HUES48 (cell line): Measurements from ENCODE around the gene MCF2L2.

ENCODE experiments used
- H3K27ac ChIP-seq: one replicate; pipeline ENCODE4 v1.7.0; 2013; ENCODE audit warnings: low read depth, low read length, inconsistent platforms
- H3K27me3 ChIP-seq: 2 replicates; pipeline ENCODE4 v1.6.1; 2013; ENCODE audit warnings: mild to moderate bottlenecking, low read length; ENCODE audit not compliant: control insufficient read depth, insufficient read depth
- H3K36me3 ChIP-seq: 2 replicates; pipeline ENCODE4 v1.6.1; 2013; ENCODE audit warnings: low read length; ENCODE audit not compliant: control insufficient read depth, insufficient read depth
- H3K4me1 ChIP-seq: 2 replicates; pipeline ENCODE4 v1.6.1; 2013; ENCODE audit warnings: mild to moderate bottlenecking, low read length; ENCODE audit not compliant: control insufficient read depth, insufficient read depth
- H3K4me3 ChIP-seq: 2 replicates; pipeline ENCODE4 v1.5.1; 2013; ENCODE audit warnings: mild to moderate bottlenecking, low read depth, low read length
- H3K9ac ChIP-seq: 2 replicates; pipeline ENCODE4 v1.6.1; 2013; ENCODE audit warnings: mild to moderate bottlenecking, low read depth, low read length, moderate library complexity
- H3K9me3 ChIP-seq: 2 replicates; pipeline ENCODE4 v1.6.1; 2013; ENCODE audit warnings: low read length; ENCODE audit not compliant: control insufficient read depth, insufficient read depth

Gene MCF2L2

DNA sequence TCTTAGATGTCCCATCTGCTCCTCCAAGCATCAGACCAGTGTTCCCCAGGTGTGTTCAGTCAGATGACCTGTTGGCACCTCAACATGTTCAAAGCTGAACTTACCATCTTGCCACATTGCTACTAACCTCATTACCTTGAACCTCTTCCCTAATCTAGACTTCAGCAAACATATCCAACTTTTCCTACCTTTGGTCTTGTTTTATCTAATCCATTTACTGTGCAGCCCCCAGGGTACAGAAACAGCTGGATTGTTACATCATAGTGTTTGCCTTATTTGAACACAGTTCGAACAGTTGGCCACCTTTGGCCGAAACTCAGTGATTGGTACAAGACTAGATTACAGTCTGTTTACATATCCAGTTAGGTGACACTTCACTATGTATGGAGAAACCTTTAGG is 36.1 kb upstream of the MCF2L2 start:
- Histone ChIP-seq H3K27me3 (no peaks in the 10 kb centered on the region), H3K4me1 (peaks cover 6% of the 10 kb centered on the region; the same call in 1 of the 2 replicates), H3K4me3 (no peak overlapping the region), H3K9me3 (no peaks in the 10 kb centered on the region; the same call in 1 of the 2 replicates), H3K9ac (no peak overlapping the region), H3K36me3 (no peaks in the 10 kb centered on the region), H3K27ac (no peak overlapping the region)

DNA sequence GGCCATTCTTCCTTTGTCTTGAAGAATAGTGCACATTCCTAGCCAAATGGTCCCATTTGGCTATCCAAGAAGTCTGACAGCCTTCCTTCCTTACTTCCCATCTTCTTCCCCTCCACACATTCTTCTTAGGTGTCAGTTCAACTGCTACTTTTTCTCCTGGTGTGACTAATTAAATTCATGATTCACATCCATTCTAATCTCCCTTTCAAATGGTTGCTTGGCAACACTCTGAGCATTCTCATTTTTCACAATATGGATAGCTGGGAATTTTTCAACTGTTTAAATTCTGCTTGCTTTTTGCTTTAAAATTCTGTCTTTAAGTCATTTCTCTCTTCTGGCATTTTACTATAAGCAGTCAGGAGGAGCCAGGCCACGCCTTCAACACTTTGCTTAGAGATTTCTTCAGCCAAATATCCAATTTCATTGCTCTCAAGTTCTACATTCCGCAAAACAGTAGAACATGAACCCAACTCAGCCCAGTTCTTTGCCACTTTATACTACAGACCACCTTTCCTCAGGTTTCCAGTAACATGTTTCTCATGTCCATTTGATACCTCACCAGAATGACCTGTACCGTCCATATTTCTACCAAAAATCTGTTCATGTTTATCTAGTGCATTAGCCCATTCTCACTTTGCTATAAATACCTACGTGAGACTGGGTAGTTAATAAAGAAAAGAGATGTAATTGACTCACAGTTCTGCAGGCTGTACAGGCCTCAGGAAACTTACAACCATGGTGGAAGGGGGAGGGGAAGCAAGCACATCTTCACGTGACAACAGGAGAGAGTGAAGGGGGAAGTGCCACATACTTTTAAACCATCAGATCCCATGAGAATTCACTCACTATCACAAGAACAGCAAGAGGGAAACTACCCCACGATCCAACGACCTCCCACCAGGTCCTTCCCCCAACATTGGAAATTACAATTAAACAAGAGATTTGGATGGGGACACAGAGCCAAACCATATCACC is 31.9 kb upstream of the MCF2L2 start:
- Histone ChIP-seq H3K4me1 (peaks cover 8% of the 10 kb centered on the region; the same call in 1 of the 2 replicates), H3K36me3 (peaks cover 5% of the 10 kb centered on the region), H3K4me3 (no peak overlapping the region), H3K27ac (no peak overlapping the region), H3K9ac (no peak overlapping the region), H3K27me3 (no peaks in the 10 kb centered on the region), H3K9me3 (no peaks in the 10 kb centered on the region; the same call in 1 of the 2 replicates)

DNA sequence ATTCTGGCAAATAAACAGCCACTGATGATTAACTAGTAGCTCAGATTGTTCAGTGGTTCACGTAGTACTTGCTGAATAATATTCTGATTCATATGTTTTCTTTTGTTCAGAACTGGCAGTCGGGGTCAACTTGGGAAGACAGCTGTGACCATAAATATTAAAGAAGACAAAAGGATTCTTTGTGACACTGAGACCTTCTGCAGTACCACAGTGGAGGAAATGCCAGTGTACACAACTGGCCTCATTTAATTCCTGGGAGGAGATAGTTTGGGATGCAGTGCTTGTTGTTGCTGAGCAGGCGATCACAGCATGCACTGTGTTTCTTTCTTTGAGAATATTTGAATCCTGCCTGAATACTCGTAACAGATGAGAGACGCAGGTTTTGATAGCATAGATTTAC is 26.7 kb upstream of the MCF2L2 start:
- Histone ChIP-seq H3K9ac (no peak overlapping the region), H3K4me3 (no peak overlapping the region), H3K36me3 (peaks cover 36% of the 10 kb centered on the region), H3K27me3 (no peaks in the 10 kb centered on the region), H3K9me3 (no peaks in the 10 kb centered on the region), H3K27ac (no peak overlapping the region), H3K4me1 (peaks cover 8% of the 10 kb centered on the region; the same call in 1 of the 2 replicates)

DNA sequence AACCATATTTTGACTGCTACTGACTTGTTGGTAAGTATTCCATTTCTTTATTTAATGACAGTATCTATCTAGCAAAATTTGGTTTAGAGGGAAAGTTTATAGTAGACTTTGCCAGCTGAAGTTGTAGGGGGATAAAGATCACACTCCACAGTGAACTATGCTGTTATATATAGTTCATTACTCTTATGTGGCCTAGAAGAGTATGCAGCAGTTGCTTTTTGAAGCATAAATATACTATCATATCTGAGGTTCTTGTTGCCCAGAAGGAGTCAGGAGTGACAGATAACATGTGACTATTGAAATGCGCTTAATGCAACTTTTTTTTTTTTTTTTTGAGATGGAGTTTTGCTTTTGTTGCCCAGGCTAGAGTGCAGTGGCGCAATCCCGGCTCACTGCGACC is 25.6 kb upstream of the MCF2L2 start:
- no peaks in the 10 kb centered on the region for H3K4me1 ChIP-seq
- no peak overlapping the region for H3K4me3 ChIP-seq
- no peak overlapping the region for H3K27ac ChIP-seq
- no peak overlapping the region for H3K9ac ChIP-seq
- H3K27me3 ChIP-seq: no peaks in the 10 kb centered on the region
- no peaks in the 10 kb centered on the region for H3K9me3 ChIP-seq
- peaks cover 36% of the 10 kb centered on the region for H3K36me3 ChIP-seq

DNA sequence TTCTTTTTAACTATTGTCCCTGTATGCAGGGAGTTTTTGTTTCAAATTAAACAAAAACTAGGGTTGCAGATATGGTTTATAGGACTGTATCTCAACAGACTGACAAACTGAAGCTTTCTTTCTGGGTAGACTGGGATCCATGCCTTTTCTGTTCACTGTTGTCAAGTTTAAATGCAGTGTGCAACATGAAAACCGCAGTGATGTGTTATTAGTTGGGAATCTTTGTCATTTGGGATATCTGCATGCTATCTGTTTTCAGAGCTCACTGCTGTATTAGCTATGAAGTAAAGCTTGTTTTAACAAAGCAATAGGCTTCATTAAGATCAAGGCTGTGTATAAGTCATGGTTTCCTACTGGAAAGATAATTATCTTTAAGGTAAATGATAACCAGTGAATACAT is 21.4 kb upstream of the MCF2L2 start:
- Histone ChIP-seq H3K9ac (no peak overlapping the region), H3K36me3 (peaks cover 25% of the 10 kb centered on the region)

DNA sequence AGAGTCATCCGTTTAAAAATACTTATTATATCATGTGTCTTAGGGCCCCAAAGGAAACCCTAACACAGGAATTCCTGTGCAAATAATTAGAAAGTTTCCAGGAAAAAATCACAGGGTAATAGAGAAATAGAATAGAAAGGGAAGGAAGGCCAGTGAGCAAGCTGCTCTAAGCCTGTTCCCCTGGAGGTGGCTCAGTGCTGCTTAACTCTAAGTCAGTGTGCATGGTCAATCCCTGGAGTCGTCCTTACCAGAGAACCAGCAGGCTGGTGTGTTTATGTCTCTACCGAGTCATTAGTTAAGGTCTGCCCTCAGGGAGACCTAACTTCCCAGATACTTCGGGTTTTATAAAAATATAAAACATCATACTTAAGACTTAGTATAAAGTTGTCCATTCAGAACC is 21.0 kb upstream of the MCF2L2 start:
- peaks cover 4% of the 10 kb centered on the region for H3K9me3 ChIP-seq
- no peak overlapping the region for H3K27ac ChIP-seq
- peak overlapping the region; percentile 27; the same call in 1 of the 2 replicates for H3K4me3 ChIP-seq
- no peak overlapping the region for H3K9ac ChIP-seq
- H3K4me1 ChIP-seq: 0 out of 2 replicates have a peak, but pooled peaks cover 3% of the 10 kb centered on the region
- peaks cover 22% of the 10 kb centered on the region for H3K36me3 ChIP-seq
- H3K27me3 ChIP-seq: no peaks in the 10 kb centered on the region

More for the DNA sequence above, 21.4 kb upstream of the MCF2L2 start:
- Histone ChIP-seq H3K27ac (no peak overlapping the region), H3K9me3 (no peaks in the 10 kb centered on the region), H3K4me1 (0 out of 2 replicates have a peak, but pooled peaks cover 3% of the 10 kb centered on the region), H3K27me3 (no peaks in the 10 kb centered on the region), H3K4me3 (0 out of 2 replicates have a peak overlapping the region, but pooled peaks have one; percentile 27)

DNA sequence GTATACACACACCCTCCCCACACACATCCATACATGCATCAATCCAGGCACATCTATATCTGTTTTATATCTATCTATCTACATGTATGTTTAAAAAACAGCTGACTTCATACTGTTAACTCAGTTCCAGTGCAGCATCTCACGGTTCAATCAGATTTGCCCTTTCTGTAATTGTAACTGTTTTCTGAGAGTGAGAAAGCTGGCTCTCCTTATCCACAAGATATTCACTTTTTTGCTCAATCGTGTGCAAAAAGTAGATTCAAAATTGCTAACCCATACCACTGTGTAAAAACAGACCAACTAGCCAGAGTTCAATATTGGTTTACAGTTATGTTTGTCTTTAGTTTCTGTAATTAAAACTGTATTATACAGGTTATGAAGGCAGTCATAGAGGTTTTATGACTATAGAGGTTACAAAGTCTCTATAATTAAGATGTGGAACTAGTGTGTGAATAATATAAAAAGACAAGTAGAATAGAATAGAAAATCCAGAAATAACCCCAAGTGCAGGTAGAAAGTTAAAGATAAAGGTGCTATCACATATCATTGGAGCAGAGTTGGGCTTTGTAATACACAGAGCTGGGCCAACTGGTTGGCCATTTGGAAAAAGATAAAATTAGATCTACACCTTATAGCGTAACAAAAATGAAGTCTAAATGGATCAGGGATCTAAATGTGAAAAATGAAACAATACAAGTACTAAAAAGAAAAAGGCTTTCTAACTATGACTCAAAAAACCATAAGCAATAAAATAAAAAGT is 20.1 kb upstream of the MCF2L2 start:
- Histone ChIP-seq H3K36me3 (peaks cover 15% of the 10 kb centered on the region), H3K4me3 (peak overlapping the region; percentile 95), H3K27ac (no peak overlapping the region), H3K27me3 (no peaks in the 10 kb centered on the region), H3K4me1 (0 out of 2 replicates have a peak, but pooled peaks cover 3% of the 10 kb centered on the region), H3K9ac (no peak overlapping the region), H3K9me3 (peaks cover 12% of the 10 kb centered on the region)

DNA sequence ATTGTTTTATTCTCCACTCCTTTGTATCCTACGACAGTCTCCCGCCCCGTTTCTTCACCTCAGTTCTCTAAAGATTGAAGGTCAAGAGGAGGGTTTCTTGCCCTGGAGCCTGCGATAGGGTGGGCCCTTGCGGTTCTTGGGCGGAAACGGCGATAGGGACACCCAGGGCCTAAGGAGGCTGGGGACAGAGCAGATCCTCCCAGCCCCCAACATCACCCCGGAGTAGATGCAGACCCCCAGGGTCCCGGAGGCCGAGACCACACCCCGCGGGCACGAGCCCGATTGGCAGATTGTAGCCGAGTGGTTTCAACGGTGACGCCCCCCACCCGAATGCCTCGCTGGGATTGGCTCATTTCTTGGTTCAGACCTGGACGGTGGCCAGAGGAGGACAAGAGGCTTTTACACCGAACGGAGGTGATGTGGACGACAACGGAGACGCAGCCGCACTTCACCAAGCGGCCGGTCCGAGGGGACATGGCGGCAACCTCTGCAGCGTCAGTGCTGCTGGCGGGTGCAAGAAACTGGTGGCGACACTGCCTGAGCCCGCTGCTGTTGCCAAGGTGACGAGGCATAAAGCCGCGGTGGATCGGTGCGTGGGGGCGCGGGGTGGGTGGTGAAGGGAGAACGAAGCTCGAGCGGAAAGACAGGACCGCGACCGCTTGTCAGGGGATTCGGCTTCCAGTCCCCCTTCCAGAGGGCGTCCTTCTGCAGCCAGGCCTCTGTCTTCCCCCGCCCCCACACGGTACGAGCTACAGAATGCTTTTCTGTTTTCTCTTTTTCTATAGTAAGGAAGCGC is 19.0 kb upstream of the MCF2L2 start:
- no peaks in the 10 kb centered on the region for H3K27me3 ChIP-seq
- peak overlapping the region; percentile 81 for H3K9ac ChIP-seq
- peak overlapping the region; percentile 87 for H3K27ac ChIP-seq
- 0 out of 2 replicates have a peak, but pooled peaks cover 3% of the 10 kb centered on the region for H3K4me1 ChIP-seq
- peaks cover 5% of the 10 kb centered on the region for H3K36me3 ChIP-seq
- peak overlapping the region; percentile 95 for H3K4me3 ChIP-seq
- H3K9me3 ChIP-seq: peaks cover 19% of the 10 kb centered on the region

DNA sequence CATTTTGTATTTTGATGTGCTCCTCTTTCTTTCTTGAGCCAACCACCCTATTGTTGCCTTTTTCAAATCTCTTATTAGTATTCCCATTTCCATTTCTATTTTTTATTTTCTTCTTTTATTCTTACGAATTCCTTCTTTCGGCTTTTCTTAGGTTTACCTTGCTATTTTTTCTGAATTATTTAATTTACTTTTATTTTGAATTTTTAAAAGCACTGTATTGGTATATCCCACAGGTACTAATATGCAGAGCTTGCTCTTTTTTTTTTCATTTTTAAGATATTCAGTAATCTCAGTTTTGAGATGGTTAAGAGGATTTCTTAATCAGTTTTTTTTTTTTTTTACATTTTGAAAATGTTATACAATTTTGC is 18.4 kb upstream of the MCF2L2 start:
- H3K36me3 ChIP-seq: no peaks in the 10 kb centered on the region
- H3K9me3 ChIP-seq: peaks cover 19% of the 10 kb centered on the region
- H3K4me3 ChIP-seq: peak overlapping the region; percentile 95
- H3K27ac ChIP-seq: peak overlapping the region; percentile 87
- H3K4me1 ChIP-seq: 0 out of 2 replicates have a peak, but pooled peaks cover 3% of the 10 kb centered on the region
- H3K27me3 ChIP-seq: no peaks in the 10 kb centered on the region
- H3K9ac ChIP-seq: peak overlapping the region; percentile 81; the same call in 1 of the 2 replicates

DNA sequence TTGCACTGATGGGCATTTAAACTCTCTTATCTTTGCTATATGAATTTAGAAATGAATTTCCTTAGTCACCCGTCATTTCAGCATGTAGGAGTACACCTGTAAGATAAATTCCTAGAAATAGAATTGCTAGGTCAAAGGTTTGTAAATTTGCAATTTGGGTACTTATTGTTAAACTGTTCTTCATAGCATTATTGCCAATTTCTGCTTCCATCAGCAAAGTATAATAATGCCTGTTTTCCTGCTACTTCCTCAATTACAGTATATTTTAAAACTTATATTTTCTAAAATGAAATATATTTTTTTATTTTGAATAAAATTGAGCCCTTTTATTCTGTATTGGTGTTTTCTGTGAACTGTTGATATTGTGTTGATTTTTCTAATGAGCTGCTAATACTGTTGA is 16.3 kb upstream of the MCF2L2 start:
- Histone ChIP-seq H3K9me3 (peaks cover 19% of the 10 kb centered on the region), H3K4me3 (no peak overlapping the region), H3K27me3 (no peaks in the 10 kb centered on the region), H3K27ac (no peak overlapping the region), H3K9ac (no peak overlapping the region), H3K36me3 (no peaks in the 10 kb centered on the region), H3K4me1 (0 out of 2 replicates have a peak, but pooled peaks cover 3% of the 10 kb centered on the region)
